Testis (tissue), 2 donors: ENCODE data around the gene SEC23IP.

Source experiments
- POLR2A ChIP-seq: fragments of 450-650 bp; IDR thresholded peaks from one replicate; pipeline ENCODE4 v1.6.1; 2017; ENCODE audit warnings: antibody characterized with exemption, mild to moderate bottlenecking, moderate library complexity
- TF ChIP-seq, protein P1 (sequence below), 3 experiments: fragments of 450-650 bp in 2 of 3; fragments of 200-600 bp in 1 of 3; sonication (generic) in 1 of 3; IDR thresholded peaks; one replicate each; pipeline ENCODE4 v1.5.1; 2016 to 2019; ENCODE audit warnings: antibody characterized with exemption in 3 of 3, mild to moderate bottlenecking in 2 of 3, moderate library complexity in 1 of 3

DNA sequence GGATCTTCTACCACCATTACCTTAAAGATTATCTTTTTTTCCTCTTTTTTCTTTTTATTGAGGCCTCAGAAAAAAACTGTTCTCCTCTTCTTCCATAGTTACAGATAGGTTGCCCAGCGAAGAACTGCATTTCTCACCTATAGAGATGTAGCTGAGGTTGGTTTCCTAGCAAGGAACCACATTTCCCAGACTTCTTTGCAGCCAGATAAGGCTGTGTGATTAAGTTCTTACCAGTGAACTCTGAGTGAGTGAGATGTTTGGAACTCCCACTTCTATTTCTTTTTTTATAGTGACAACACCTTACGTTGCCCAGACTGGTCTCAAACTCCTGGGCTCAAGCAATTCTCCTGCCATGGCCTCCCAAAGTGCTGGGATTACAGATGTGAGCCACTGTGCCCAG is 14.0 kb upstream of the SEC23IP start:
- TF ChIP-seq, protein P1, sequence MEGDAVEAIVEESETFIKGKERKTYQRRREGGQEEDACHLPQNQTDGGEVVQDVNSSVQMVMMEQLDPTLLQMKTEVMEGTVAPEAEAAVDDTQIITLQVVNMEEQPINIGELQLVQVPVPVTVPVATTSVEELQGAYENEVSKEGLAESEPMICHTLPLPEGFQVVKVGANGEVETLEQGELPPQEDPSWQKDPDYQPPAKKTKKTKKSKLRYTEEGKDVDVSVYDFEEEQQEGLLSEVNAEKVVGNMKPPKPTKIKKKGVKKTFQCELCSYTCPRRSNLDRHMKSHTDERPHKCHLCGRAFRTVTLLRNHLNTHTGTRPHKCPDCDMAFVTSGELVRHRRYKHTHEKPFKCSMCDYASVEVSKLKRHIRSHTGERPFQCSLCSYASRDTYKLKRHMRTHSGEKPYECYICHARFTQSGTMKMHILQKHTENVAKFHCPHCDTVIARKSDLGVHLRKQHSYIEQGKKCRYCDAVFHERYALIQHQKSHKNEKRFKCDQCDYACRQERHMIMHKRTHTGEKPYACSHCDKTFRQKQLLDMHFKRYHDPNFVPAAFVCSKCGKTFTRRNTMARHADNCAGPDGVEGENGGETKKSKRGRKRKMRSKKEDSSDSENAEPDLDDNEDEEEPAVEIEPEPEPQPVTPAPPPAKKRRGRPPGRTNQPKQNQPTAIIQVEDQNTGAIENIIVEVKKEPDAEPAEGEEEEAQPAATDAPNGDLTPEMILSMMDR (IDR thresholded peaks at IDR 0.05), result no peak
- no peak for TF ChIP-seq POLR2A
